PC-3 (cell line): ENCODE measurements around the gene GALNT11. TPM values are rescaled to one million over a fixed set of nuclear protein-coding genes. Genes with fewer than 3 reads are reported as not detected.

Experiments used
- ATAC-seq: fragments of 200-7000 bp; cut with Tn5 transposase; 2 replicates; pipeline ENCODE4 v1.9.1; 2020; ENCODE audit warnings: mild to moderate bottlenecking, moderate library complexity
- BruUV-seq: library from RNA; stranded (reverse); fragments of 400-500 nt; replicated peaks from 2 replicates; lab custom pipeline; 2021; lab: Mats Ljungman, UMichigan
- CTCF ChIA-PET: fragments of 300-600 bp; sonication (Branson Sonifier 250); formaldehyde crosslinking; loops from one replicate; lab custom pipeline; 2022; ENCODE audit warnings: antibody characterized with exemption; lab: Charles Lee
- POLR2A ChIA-PET: fragments of 300-600 bp; sonication (Branson Sonifier 250); formaldehyde crosslinking; loops from one replicate; lab custom pipeline; 2022; ENCODE audit warnings: antibody characterized with exemption; ENCODE audit not compliant: unreplicated experiment; lab: Charles Lee
- DNase-seq: peaks from one replicate; pipeline ENCODE4 v3.0.0-alpha.2; 2015
- H2AFZ ChIP-seq: fragments of 300-600 bp; sonication (generic); 2 replicates; pipeline ENCODE4 v1.6.0; 2016; ENCODE audit warnings: antibody characterized with exemption, low read length
- H3F3A ChIP-seq: fragments of 300-600 bp; sonication (generic); one replicate; pipeline ENCODE4 v1.6.0; 2017; ENCODE audit warnings: antibody characterized with exemption, low read length, control low read depth, mild to moderate bottlenecking; ENCODE audit not compliant: unreplicated experiment
- H3K27ac ChIP-seq: fragments of 300-600 bp; sonication (generic); 2 replicates; pipeline ENCODE4 v1.5.1; 2016; ENCODE audit warnings: mild to moderate bottlenecking, low read length
- H3K27me3 ChIP-seq: fragments of 300-600 bp; sonication (generic); 2 replicates; pipeline ENCODE4 v1.6.1; 2016; ENCODE audit warnings: low read length, mixed read lengths
- H3K36me3 ChIP-seq: fragments of 300-600 bp; sonication (generic); 2 replicates; pipeline ENCODE4 v1.6.1; 2016; ENCODE audit warnings: low read depth, mixed run types, low read length, mixed read lengths
- H3K4me1 ChIP-seq: fragments of 300-600 bp; sonication (generic); 2 replicates; pipeline ENCODE4 v1.5.1; 2016; ENCODE audit warnings: low read length; ENCODE audit not compliant: insufficient read depth
- H3K4me2 ChIP-seq: fragments of 300-600 bp; sonication (generic); 2 replicates; pipeline ENCODE4 v1.6.0; 2016; ENCODE audit warnings: low read length
- H3K4me3 ChIP-seq: fragments of 300-600 bp; sonication (generic); 2 replicates; pipeline ENCODE4 v1.5.1; 2016; ENCODE audit warnings: mild to moderate bottlenecking, low read length, mixed read lengths
- H3K79me2 ChIP-seq: fragments of 300-600 bp; sonication (generic); 2 replicates; pipeline ENCODE4 v1.6.1; 2017; ENCODE audit warnings: low read length, mixed read lengths
- H3K9ac ChIP-seq: fragments of 300-600 bp; sonication (generic); 2 replicates; pipeline ENCODE4 v1.6.0; 2016; ENCODE audit warnings: mild to moderate bottlenecking, low read length
- H3K9me2 ChIP-seq: fragments of 300-600 bp; sonication (generic); replicated peaks from 2 replicates; pipeline ENCODE4 v1.6.1; 2016; ENCODE audit warnings: mixed run types, low read length, mixed read lengths
- H3K9me3 ChIP-seq: fragments of 300-600 bp; sonication (generic); 2 replicates; pipeline ENCODE4 v1.6.1; 2016; ENCODE audit warnings: low read length, mixed read lengths
- H4K20me1 ChIP-seq: fragments of 300-600 bp; sonication (generic); 2 replicates; pipeline ENCODE4 v1.6.1; 2016; ENCODE audit warnings: low read length, mixed read lengths
- CTCF ChIP-seq: fragments of 300-600 bp; sonication (generic); conservative IDR thresholded peaks from 2 replicates; pipeline ENCODE4 v1.5.1; 2017; ENCODE audit warnings: antibody characterized with exemption, low read depth, mild to moderate bottlenecking, low read length
- EZH2 ChIP-seq: fragments of 300-600 bp; sonication (generic); IDR thresholded peaks from one replicate; pipeline ENCODE4 v1.6.1; 2017; ENCODE audit warnings: antibody characterized with exemption, mild to moderate bottlenecking, low read length; ENCODE audit not compliant: unreplicated experiment
- EZH2phosphoT487 ChIP-seq: fragments of 300-600 bp; sonication (generic); IDR thresholded peaks from 2 replicates; pipeline ENCODE4 v1.6.1; 2018; ENCODE audit warnings: mild to moderate bottlenecking, antibody characterized with exemption, low read length, borderline replicate concordance
- intact Hi-C: fragments of 100-400 bp; cut with micrococcal nuclease; formaldehyde crosslinking; loops from 2 replicates; pipeline ENCODE4 v1.9.0; 2023
- total RNA-seq: library from RNA; depleted of rRNA; stranded (reverse); fragments of >200 nt; gene quantifications from 2 replicates; pipeline ENCODE4 v1.2.3, GENCODE V29; 2014

Gene GALNT11
- total RNA-seq, 1 experiment from 2014 or later, result 19.5 TPM

GRCh38 chr7:151987748-151988529 lies 37.5 kb upstream of the GALNT11 start:
- TF ChIP-seq CTCF, result no peak
- TF ChIP-seq EZH2phosphoT487, result no peak
- no peak for TF ChIP-seq EZH2
- Histone ChIP-seq H3K4me3 (no peak overlapping the region), H3K9ac (no peak overlapping the region), H3K27ac (no peak overlapping the region), H3K4me2 (no peak overlapping the region), H3K9me3 (no peaks in the 10 kb centered on the region), H3K9me2 (no peaks in the 10 kb centered on the region), H3K27me3 (no peaks in the 10 kb centered on the region), H2AFZ (no peak overlapping the region), H3K79me2 (no peaks in the 10 kb centered on the region), H4K20me1 (no peaks in the 10 kb centered on the region), H3F3A (no peaks in the 10 kb centered on the region), H3K4me1 (no peaks in the 10 kb centered on the region), H3K36me3 (no peaks in the 10 kb centered on the region)
- ChIA-PET POLR2A (no interaction called here), CTCF (no interaction called here)
- no TSS peak for BruUV-seq
- DNase-seq (no peak), ATAC-seq (no peak)
- intact Hi-C loops, result no loop called here

- H3K9me3 ChIP-seq, result no peaks in the 10 kb centered on the region
Observed at GRCh38 chr7:151992375-151992774, 33.1 kb upstream of the GALNT11 start.

More at GRCh38 chr7:151992375-151992774, 33.1 kb upstream of the GALNT11 start:
- DNase-seq (peak; percentile 68), ATAC-seq (peak; percentile 99)
- no TSS peak for BruUV-seq
- TF ChIP-seq CTCF (peak; percentile 53), EZH2phosphoT487 (no peak)
- Histone ChIP-seq H3K36me3 (no peaks in the 10 kb centered on the region), H3K9me2 (no peaks in the 10 kb centered on the region), H3K27me3 (no peaks in the 10 kb centered on the region), H3K9ac (no peak overlapping the region), H4K20me1 (no peaks in the 10 kb centered on the region), H3K27ac (no peak overlapping the region), H2AFZ (peak overlapping the region; percentile 51), H3K79me2 (no peaks in the 10 kb centered on the region), H3K4me1 (no peaks in the 10 kb centered on the region), H3K4me2 (peak overlapping the region; percentile 62), H3K4me3 (peak overlapping the region; percentile 20; the same call in 1 of the 2 replicates), H3F3A (no peaks in the 10 kb centered on the region)
- ChIA-PET CTCF (interaction anchor here (0.5 to 0.6 kb wide), 2 partner anchors 15 to 60 kb away, joined by 3 to 8 read pairs; no protein-coding TSS in a partner anchor), POLR2A (no interaction called here)
- intact Hi-C loops, result loop anchor here (5.0 to 10.0 kb wide), 3 partner anchors 60 to 152 kb away; no protein-coding TSS in a partner anchor
